ENCODE measurements around the gene CMTM4. TPM values are rescaled to one million over a fixed set of nuclear protein-coding genes. Genes with fewer than 3 reads are reported as not detected.

The CMTM4 gene
- total and polyA plus RNA-seq, 7 experiments from 2014 or later: 0.07 to 2.5 (median 1.7) TPM

Other genes with a start within 250 kb of the CMTM4 start
- 10 to 100 TPM in 2 of 5 experiments, 1 to 10 TPM in 3; 6.2 to 19.8 (median 7.9) TPM for gene TK2, start 146.6 kb downstream of the CMTM4 start, total RNA-seq
- 1 to 10 TPM; 3.5 to 4.1 TPM for gene TK2, start 146.6 kb downstream of the CMTM4 start, polyA plus RNA-seq
- 100 to 1,000 TPM in 1 of 5 experiments, 10 to 100 TPM in 4; 24.1 to 160 (median 42.9) TPM for gene CKLF, start 144.2 kb downstream of the CMTM4 start, total RNA-seq
- 100 to 1,000 TPM in 1 of 2 donors, 10 to 100 TPM in 1; 56.4 to 110 TPM for gene CKLF, start 144.2 kb downstream of the CMTM4 start, polyA plus RNA-seq
- gene CMTM1, start 130.3 kb downstream of the CMTM4 start, total RNA-seq: 10 to 100 TPM in 1 of 5 experiments, 1 to 10 TPM in 4; 1.3 to 23.3 (median 5.2) TPM
- gene CMTM1, start 130.3 kb downstream of the CMTM4 start, polyA plus RNA-seq: under 1 TPM; 0.36 to 0.41 TPM
- 1 to 10 TPM in 1 of 5 experiments, under 1 TPM in 2, not detected in 2; 0.58 to 1.8 (median 0.81) TPM for gene CMTM2, start 117.3 kb downstream of the CMTM4 start, total RNA-seq
- not detected for gene CMTM2, start 117.3 kb downstream of the CMTM4 start, polyA plus RNA-seq
- 100 to 1,000 TPM in 1 of 5 experiments, 10 to 100 TPM in 4; 52.0 to 138 (median 61.4) TPM for gene CMTM3, start 92.0 kb downstream of the CMTM4 start, total RNA-seq
- 10 to 100 TPM; 72.5 to 89.8 TPM for gene CMTM3, start 92.0 kb downstream of the CMTM4 start, polyA plus RNA-seq
- 10 to 100 TPM; 72.3 to 85.7 (median 80.9) TPM for gene DYNC1LI2, start 54.9 kb upstream of the CMTM4 start, total RNA-seq
- gene DYNC1LI2, start 54.9 kb upstream of the CMTM4 start, polyA plus RNA-seq: 10 to 100 TPM; 23.2 to 25.5 TPM
- gene TERB1, start 104.8 kb upstream of the CMTM4 start, total RNA-seq: under 1 TPM in 4 of 5 experiments, not detected in 1; 0.16 to 0.83 (median 0.37) TPM
- gene TERB1, start 104.8 kb upstream of the CMTM4 start, polyA plus RNA-seq: not detected
- 10 to 100 TPM; 62.3 to 96.6 (median 90.7) TPM for gene NAE1, start 134.2 kb upstream of the CMTM4 start, total RNA-seq
- gene NAE1, start 134.2 kb upstream of the CMTM4 start, polyA plus RNA-seq: 100 to 1,000 TPM; 103 TPM
- gene CA7, start 147.7 kb upstream of the CMTM4 start, total RNA-seq: not detected
- not detected for gene CA7, start 147.7 kb upstream of the CMTM4 start, polyA plus RNA-seq
- gene PDP2, start 183.8 kb upstream of the CMTM4 start, total RNA-seq: 10 to 100 TPM in 3 of 5 experiments, 1 to 10 TPM in 2; 4.5 to 24.0 (median 15.9) TPM
- gene PDP2, start 183.8 kb upstream of the CMTM4 start, polyA plus RNA-seq: 1 to 10 TPM; 1.6 to 2.6 TPM
- not detected for gene CDH16, start 222.1 kb upstream of the CMTM4 start, total RNA-seq
- not detected for gene CDH16, start 222.1 kb upstream of the CMTM4 start, polyA plus RNA-seq
- gene RRAD, start 228.8 kb upstream of the CMTM4 start, total RNA-seq: 1 to 10 TPM in 1 of 5 experiments, under 1 TPM in 4; 0.24 to 1.6 (median 0.88) TPM
- gene RRAD, start 228.8 kb upstream of the CMTM4 start, polyA plus RNA-seq: not detected
- 100 to 1,000 TPM in 1 of 5 experiments, 10 to 100 TPM in 4; 47.0 to 116 (median 58.5) TPM for gene CIAO2B, start 237.7 kb upstream of the CMTM4 start, total RNA-seq
- gene CIAO2B, start 237.7 kb upstream of the CMTM4 start, polyA plus RNA-seq: 10 to 100 TPM; 89.0 to 93.4 TPM
- gene CES2, start 238.8 kb upstream of the CMTM4 start, total RNA-seq: 10 to 100 TPM; 40.5 to 64.7 (median 55.3) TPM
- 10 to 100 TPM; 29.2 to 43.6 TPM for gene CES2, start 238.8 kb upstream of the CMTM4 start, polyA plus RNA-seq

Data from naive thymus-derived CD4-positive, alpha-beta T cell (primary cell).